OCI-LY7 (cell line): Measurements from ENCODE around the gene RAB8A.

ENCODE experiments used
- EZH2phosphoT487 ChIP-seq: fragments of 200-600 bp; sonication (generic); IDR thresholded peaks from 2 replicates; pipeline ENCODE4 v1.6.1; 2018; ENCODE audit warnings: low read depth, borderline replicate concordance, mild to moderate bottlenecking, mixed run types, antibody characterized with exemption, low read length, moderate library complexity, mixed read lengths
- TF ChIP-seq, protein P1 (sequence below): fragments of 200-600 bp; sonication (generic); conservative IDR thresholded peaks from 2 replicates; pipeline ENCODE4 v1.5.1; 2014; ENCODE audit warnings: mild to moderate bottlenecking, antibody characterized with exemption, low read length, moderate library complexity, mixed read lengths

DNA sequence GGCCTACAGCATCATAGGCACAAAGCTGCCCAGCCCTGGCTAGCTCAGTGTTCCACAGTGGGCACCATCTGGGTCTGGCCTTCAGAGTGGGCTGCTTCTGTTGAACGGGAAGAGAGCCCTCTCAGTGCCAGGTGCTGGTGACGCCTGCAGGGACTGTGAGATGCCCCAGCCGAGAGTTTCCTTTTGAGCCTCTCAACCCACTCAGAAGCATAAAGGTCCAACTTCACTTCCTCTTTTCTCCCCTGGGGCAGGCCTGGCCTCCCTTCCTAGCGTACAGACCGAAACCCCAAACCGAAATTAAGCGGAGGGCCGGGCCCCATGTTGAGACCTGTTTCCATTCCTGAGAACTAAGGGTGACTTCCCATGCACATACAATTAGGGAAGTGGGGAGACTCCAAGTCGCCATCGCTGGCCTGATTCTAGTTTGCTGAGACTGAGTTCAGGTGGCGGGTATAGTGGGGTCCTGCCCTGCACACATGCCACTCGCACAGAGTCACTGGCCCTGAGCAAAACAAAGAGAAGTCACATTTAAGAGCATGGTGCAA, 6.9 kb downstream of the RAB8A start:
- TF ChIP-seq, protein P1, sequence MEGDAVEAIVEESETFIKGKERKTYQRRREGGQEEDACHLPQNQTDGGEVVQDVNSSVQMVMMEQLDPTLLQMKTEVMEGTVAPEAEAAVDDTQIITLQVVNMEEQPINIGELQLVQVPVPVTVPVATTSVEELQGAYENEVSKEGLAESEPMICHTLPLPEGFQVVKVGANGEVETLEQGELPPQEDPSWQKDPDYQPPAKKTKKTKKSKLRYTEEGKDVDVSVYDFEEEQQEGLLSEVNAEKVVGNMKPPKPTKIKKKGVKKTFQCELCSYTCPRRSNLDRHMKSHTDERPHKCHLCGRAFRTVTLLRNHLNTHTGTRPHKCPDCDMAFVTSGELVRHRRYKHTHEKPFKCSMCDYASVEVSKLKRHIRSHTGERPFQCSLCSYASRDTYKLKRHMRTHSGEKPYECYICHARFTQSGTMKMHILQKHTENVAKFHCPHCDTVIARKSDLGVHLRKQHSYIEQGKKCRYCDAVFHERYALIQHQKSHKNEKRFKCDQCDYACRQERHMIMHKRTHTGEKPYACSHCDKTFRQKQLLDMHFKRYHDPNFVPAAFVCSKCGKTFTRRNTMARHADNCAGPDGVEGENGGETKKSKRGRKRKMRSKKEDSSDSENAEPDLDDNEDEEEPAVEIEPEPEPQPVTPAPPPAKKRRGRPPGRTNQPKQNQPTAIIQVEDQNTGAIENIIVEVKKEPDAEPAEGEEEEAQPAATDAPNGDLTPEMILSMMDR: no peak
- TF ChIP-seq EZH2phosphoT487: no peak
